T-helper 2 cell treated with Interferon-gamma antibody and Interleukin-4, amounts not matched to agents 5 μg/mL and 100 μg/mL, for 36 hours (primary cell): ENCODE results near the gene TMSB10.
"Not testable (repeated sequence)": the region's sequence is repeated elsewhere in the genome, so short reads cannot be mapped to it uniquely, and the experiment has no call there.

Source experiments
- DNase-seq: peaks from one replicate; pipeline ENCODE4 v3.0.0; 2021; ENCODE audit warnings: low spot score
- H3K27ac Mint-ChIP-seq: one replicate; pipeline ENCODE4 v1.8.0; 2021; ENCODE audit warnings: mild to moderate bottlenecking, mixed read lengths
- H3K27me3 Mint-ChIP-seq: one replicate; pipeline ENCODE4 v1.8.0; 2021; ENCODE audit warnings: low read depth, mixed read lengths
- H3K36me3 Mint-ChIP-seq: one replicate; pipeline ENCODE4 v1.8.0; 2021; ENCODE audit warnings: low read depth, mixed read lengths
- H3K4me1 Mint-ChIP-seq: one replicate; pipeline ENCODE4 v1.8.0; 2021; ENCODE audit warnings: low read depth, mixed read lengths
- H3K4me3 Mint-ChIP-seq: one replicate; pipeline ENCODE4 v1.8.0; 2022; ENCODE audit warnings: mild to moderate bottlenecking, moderate library complexity, mixed read lengths
- H3K9me3 Mint-ChIP-seq: one replicate; pipeline ENCODE4 v1.8.0; 2021; ENCODE audit warnings: mixed read lengths

Gene TMSB10

DNA sequence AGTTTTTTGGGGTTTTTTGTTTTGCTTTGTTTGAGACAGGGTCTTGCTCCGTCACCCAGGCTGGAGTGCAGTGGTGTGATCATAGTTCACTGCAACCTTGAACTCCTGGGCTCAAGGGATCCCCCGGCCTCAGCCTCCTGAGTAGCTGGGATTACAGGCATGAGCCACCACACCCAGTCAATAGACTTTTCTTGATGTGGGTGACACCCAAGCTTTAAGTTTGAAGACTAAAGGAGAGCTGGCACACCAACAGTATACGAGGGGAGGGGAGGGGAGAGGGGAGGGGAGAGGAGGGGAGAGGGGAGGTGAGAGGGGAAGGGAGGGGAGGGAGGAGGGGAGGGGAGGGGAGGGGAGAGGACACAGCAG is 40.4 kb downstream of the TMSB10 start:
- Mint-ChIP-seq H3K36me3 (peaks cover 42% of the 10 kb centered on the region), H3K4me3 (peak overlapping the region; percentile 57), H3K27ac (peak overlapping the region; percentile 93), H3K4me1 (peaks cover 48% of the 10 kb centered on the region)
- not testable (repeated sequence) for H3K9me3 Mint-ChIP-seq, H3K27me3 Mint-ChIP-seq
- DNase-seq = peak; percentile 20

- peaks cover 44% of the 10 kb centered on the region for H3K4me1 Mint-ChIP-seq
- H3K9me3 Mint-ChIP-seq = no peaks in the 10 kb centered on the region
- H3K27ac Mint-ChIP-seq = peak overlapping the region; percentile 93
- H3K36me3 Mint-ChIP-seq = peaks cover 43% of the 10 kb centered on the region
- peak overlapping the region; percentile 50 for H3K4me3 Mint-ChIP-seq
- peak; percentile 85 for DNase-seq
- no peaks in the 10 kb centered on the region for H3K27me3 Mint-ChIP-seq
Observed at GRCh38 chr2:84946204-84947009, 41.0 kb downstream of the TMSB10 start.

GRCh38 chr2:84947010-84947593 is 41.6 kb downstream of the TMSB10 start:
- Mint-ChIP-seq H3K9me3 (no peaks in the 10 kb centered on the region), H3K4me3 (peak overlapping the region; percentile 50), H3K36me3 (peaks cover 38% of the 10 kb centered on the region), H3K27me3 (no peaks in the 10 kb centered on the region), H3K27ac (peak overlapping the region; percentile 93), H3K4me1 (peaks cover 41% of the 10 kb centered on the region)
- no peak for DNase-seq

DNA sequence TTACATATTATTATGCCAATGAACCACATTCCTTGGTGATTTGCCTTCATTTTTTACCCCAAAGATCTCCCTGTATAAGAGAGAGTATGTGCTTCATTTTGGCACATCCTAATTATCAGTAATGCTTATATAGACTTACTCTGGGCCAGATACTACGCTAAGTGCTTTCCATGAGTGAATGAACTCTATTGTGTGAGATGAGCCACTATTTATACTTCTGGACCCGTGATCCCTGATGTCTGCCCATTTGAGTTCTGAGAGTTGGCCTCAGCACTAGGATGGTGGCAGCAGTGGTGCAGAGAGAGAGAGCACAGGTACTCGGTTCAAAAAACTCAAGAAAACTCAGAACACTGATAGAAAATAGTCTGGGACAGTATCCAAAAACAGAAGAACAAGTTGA is 48.1 kb downstream of the TMSB10 start:
- Mint-ChIP-seq H3K4me3 (no peak overlapping the region), H3K9me3 (no peaks in the 10 kb centered on the region), H3K4me1 (peaks cover 6% of the 10 kb centered on the region), H3K36me3 (peaks cover 33% of the 10 kb centered on the region), H3K27ac (no peak overlapping the region), H3K27me3 (no peaks in the 10 kb centered on the region)
- DNase-seq = no peak

DNA sequence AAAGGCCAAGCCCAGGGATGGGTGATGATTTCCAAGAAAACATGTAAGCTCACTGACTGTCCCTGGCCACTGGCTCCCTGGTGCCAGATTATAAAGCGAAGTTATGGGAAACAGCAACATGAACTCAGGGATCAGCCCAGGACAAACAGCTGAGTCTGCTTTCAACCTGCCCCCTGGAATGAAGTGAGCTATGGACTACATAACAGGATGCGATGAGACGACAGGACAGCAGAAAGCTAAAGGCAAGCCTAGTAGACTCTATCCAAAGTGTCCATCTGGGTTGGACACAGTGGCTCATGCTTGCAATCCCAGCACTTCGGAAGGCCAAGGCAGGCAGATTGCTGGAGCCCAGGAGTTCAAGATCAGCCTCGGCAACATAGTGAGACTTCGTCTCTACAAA is 48.9 kb downstream of the TMSB10 start:
- Mint-ChIP-seq H3K27ac (no peak overlapping the region), H3K9me3 (no peaks in the 10 kb centered on the region), H3K4me3 (no peak overlapping the region), H3K27me3 (no peaks in the 10 kb centered on the region), H3K4me1 (peaks cover 4% of the 10 kb centered on the region), H3K36me3 (peaks cover 31% of the 10 kb centered on the region)
- no peak for DNase-seq
